ENCODE results near the gene LRRC30. TPM values are rescaled to one million over a fixed set of nuclear protein-coding genes. Genes with fewer than 3 reads are reported as not detected.

LRRC30 gene
- total and polyA plus RNA-seq, 9 donors, result not detected

DNA sequence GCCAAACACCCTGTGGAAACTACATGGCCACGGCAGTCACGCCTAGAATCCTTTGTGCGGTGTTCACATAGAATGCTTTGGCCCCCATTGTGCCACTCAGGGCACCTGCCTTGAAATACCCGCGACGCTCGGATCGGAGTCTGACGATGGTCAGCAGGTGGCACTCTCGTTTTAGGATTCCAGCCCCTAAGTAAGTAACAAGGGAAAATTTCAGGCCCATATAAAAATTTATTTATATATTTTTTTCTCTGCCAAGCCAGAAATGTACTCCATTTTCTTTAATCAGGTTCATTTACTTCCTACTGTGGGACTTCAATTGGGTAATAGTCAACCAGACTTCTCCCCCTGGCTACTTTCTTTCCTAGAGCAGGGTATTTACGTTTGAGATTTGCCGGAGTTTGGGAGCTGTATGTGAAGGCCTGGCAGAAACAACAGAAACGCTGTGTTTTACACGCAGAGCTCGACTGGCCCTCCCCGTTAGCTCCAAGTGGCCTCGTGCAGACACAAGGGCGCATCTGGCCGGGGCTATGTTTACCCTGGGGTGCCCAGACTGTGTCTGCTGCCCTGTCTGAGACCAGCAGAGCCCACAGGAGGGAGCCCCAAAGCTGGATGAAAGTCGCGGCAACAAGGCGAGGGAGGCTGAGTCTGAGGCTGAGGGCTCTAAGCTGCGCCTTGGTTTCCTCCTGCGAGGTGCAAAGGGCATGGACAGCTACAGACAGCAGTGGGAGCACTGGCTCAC, 41.6 kb downstream of the LRRC30 start:
- H3K36me3 ChIP-seq, result no peaks in the 10 kb centered on the region
- intact Hi-C loops (cut with DNase I), result loop anchor here in 3 of 4 donors (2.0 to 10.0 kb wide), 5 partner anchors 292 to 1210 kb away; partner anchors contain the start of gene PTPRM (in 3 of the 3)
- peak; percentile 39 to 74 (median 61) for DNase-seq
- H3K4me3 ChIP-seq, result no peak overlapping the region
- H3K4me1 ChIP-seq (ENCODE audit: insufficient read depth), result peaks cover 3% of the 10 kb centered on the region
- H3K27ac ChIP-seq, result no peak overlapping the region
- H3K9me3 ChIP-seq, result no peaks in the 10 kb centered on the region
- H3K27me3 ChIP-seq, result no peaks in the 10 kb centered on the region
- TF ChIP-seq EP300 (IDR thresholded peaks at IDR 0.05) (no peak), POLR2A (IDR thresholded peaks at IDR 0.05) (no peak)
- TF ChIP-seq, protein P1, sequence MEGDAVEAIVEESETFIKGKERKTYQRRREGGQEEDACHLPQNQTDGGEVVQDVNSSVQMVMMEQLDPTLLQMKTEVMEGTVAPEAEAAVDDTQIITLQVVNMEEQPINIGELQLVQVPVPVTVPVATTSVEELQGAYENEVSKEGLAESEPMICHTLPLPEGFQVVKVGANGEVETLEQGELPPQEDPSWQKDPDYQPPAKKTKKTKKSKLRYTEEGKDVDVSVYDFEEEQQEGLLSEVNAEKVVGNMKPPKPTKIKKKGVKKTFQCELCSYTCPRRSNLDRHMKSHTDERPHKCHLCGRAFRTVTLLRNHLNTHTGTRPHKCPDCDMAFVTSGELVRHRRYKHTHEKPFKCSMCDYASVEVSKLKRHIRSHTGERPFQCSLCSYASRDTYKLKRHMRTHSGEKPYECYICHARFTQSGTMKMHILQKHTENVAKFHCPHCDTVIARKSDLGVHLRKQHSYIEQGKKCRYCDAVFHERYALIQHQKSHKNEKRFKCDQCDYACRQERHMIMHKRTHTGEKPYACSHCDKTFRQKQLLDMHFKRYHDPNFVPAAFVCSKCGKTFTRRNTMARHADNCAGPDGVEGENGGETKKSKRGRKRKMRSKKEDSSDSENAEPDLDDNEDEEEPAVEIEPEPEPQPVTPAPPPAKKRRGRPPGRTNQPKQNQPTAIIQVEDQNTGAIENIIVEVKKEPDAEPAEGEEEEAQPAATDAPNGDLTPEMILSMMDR (IDR thresholded peaks at IDR 0.05), result peak in 1 of 3 donors; percentile 16
- 11 to 31% (median 14%) methylated on average over 24 of the region's 24 CpGs for WGBS, 3 donors

DNA sequence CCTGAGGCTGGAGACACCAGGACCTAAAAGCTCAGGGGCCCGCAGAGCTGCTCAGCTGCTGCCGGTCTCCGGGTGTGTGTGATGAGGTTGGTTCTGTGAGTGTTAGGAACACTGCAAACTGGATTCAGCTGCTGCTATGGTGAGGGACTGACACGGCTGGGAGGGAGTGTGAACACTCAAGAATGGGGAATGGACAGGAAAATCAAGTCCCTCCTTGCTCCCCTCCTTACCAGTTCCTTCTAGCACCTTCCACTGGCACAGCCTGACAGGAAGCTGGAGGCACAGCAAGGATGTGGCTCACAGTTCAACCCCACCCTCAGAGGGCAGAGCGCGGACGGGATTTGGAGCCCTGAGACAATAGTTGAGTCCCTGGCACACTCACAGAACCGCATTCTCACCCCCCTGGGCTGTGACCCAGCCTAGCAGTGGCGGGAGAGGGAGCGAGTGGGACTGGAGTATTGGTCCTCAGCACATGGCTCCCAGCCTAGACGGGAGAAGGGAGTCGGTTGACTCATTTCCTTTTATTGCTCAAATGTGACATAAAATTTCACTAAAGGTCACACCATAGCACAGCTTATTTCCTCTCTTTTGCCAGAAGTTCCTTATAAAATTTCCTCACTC, 42.5 kb downstream of the LRRC30 start:
- H3K4me3 ChIP-seq, result no peak overlapping the region
- no peaks in the 10 kb centered on the region for H3K36me3 ChIP-seq
- no peak overlapping the region for H3K27ac ChIP-seq
- H3K9me3 ChIP-seq, result no peaks in the 10 kb centered on the region
- no peaks in the 10 kb centered on the region for H3K27me3 ChIP-seq
- WGBS, 3 donors, result 54 to 61% (median 55%) methylated on average over 12 of the region's 12 CpGs
- no peak for TF ChIP-seq POLR2A (IDR thresholded peaks at IDR 0.05)
- no peak for TF ChIP-seq EP300 (IDR thresholded peaks at IDR 0.05)
- TF ChIP-seq, protein P1 (IDR thresholded peaks at IDR 0.05), result no peak
- DNase-seq, result peak in 4 of 5 donors; percentile 24 to 47 (median 35)
- H3K4me1 ChIP-seq (ENCODE audit: insufficient read depth), result peaks cover 3% of the 10 kb centered on the region
- intact Hi-C loops (cut with DNase I), result loop anchor here in 3 of 4 donors (2.0 to 10.0 kb wide), 5 partner anchors 291 to 1209 kb away; partner anchors contain the start of gene PTPRM (in 3 of the 3)

DNA sequence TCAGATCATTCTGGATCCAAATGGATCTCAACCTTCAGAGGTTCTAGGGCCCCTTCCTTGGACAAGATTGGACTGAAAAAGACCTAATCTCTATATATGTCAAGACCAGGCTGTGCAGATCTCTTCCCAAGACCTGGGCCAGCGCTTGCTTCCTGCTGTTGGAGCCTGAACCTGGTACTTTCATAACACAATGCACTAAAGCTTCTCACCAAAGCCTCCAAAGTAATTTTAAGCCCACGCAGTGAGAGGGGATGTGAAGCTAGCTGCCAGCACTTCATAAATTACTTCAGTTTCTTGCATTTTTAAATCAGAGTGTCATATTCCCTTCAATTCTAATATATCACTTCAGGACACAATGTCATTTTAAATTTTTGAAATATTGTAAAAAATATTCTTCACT, 50.7 kb downstream of the LRRC30 start:
- Histone ChIP-seq H3K9me3 (no peaks in the 10 kb centered on the region), H3K27ac (no peak overlapping the region), H3K27me3 (no peaks in the 10 kb centered on the region), H3K4me1 (ENCODE audit: insufficient read depth) (no peaks in the 10 kb centered on the region), H3K36me3 (no peaks in the 10 kb centered on the region), H3K4me3 (no peak overlapping the region)
- no peak for TF ChIP-seq EP300 (IDR thresholded peaks at IDR 0.05)
- TF ChIP-seq, protein P1 (IDR thresholded peaks at IDR 0.05), result no peak
- no peak for TF ChIP-seq POLR2A (IDR thresholded peaks at IDR 0.05)
- no peak for DNase-seq
- intact Hi-C loops (cut with DNase I), result no loop called here
- 81 to 88% (median 88%) methylated on average over 2 of the region's 2 CpGs for WGBS, 3 donors

Other genes with a start within 250 kb of the LRRC30 start
- 1 to 10 TPM; 1.1 to 5.4 (median 3.3) TPM for gene LAMA1, start 113.3 kb upstream of the LRRC30 start, total RNA-seq
- 10 to 100 TPM in 1 of 2 donors, 1 to 10 TPM in 1; 3.8 to 10.8 TPM for gene LAMA1, start 113.3 kb upstream of the LRRC30 start, polyA plus RNA-seq